SK-N-SH (cell line): ENCODE results near the gene SSX2IP.

ENCODE experiments used
- CTCF ChIP-seq: fragments of 200-600 bp; sonication (generic); IDR thresholded peaks from 2 replicates; pipeline ENCODE4 v1.6.1; 2017; ENCODE audit warnings: antibody characterized with exemption, mild to moderate bottlenecking, moderate library complexity
- EP300 ChIP-seq, 2 experiments: IDR thresholded peaks; 2 replicates each; pipeline versions ENCODE4 v1.4.0 to v1.6.1; 2012; ENCODE audit warnings: borderline replicate concordance in 1 of 2, low read depth in 1 of 2, low read length in 1 of 2
- EZH2phosphoT487 ChIP-seq: fragments of 200-600 bp; sonication (generic); IDR thresholded peaks from 2 replicates; pipeline ENCODE4 v1.6.1; 2017; ENCODE audit warnings: low read depth, mixed run types, mild to moderate bottlenecking, antibody characterized with exemption, moderate library complexity, borderline replicate concordance
- GABPA ChIP-seq: IDR thresholded peaks from 2 replicates; pipeline ENCODE4 v1.4.0; 2012; ENCODE audit warnings: low read depth, mild to moderate bottlenecking
- MXI1 ChIP-seq: IDR thresholded peaks from 2 replicates; pipeline ENCODE4 v1.6.1; 2012; ENCODE audit warnings: mild to moderate bottlenecking, low read depth, low read length, improper control_type of control experiment
- POLR2AphosphoS5 ChIP-seq: IDR thresholded peaks from 2 replicates; pipeline ENCODE4 v1.6.1; 2012; ENCODE audit warnings: low read depth, low read length
- RAD21 ChIP-seq: IDR thresholded peaks from 2 replicates; pipeline ENCODE4 v1.6.1; 2012; ENCODE audit warnings: mild to moderate bottlenecking, low read length
- RFX5 ChIP-seq: IDR thresholded peaks from 2 replicates; pipeline ENCODE4 v1.6.1; 2012; ENCODE audit warnings: mild to moderate bottlenecking, improper control_type of control experiment, low read length
- TAF1 ChIP-seq: IDR thresholded peaks from 2 replicates; pipeline ENCODE4 v1.6.1; 2012; ENCODE audit warnings: low read depth, mild to moderate bottlenecking, low read length, moderate library complexity, borderline replicate concordance
- YY1 ChIP-seq: IDR thresholded peaks from 2 replicates; pipeline ENCODE4 v1.4.0; 2012; ENCODE audit warnings: low read depth, mild to moderate bottlenecking
- TF ChIP-seq, protein P1 (sequence below): IDR thresholded peaks from 2 replicates; pipeline ENCODE4 v1.6.1; 2012; ENCODE audit warnings: mild to moderate bottlenecking, low read depth, low read length, moderate library complexity

GRCh38 chr1:84597011-84597410, 93.2 kb downstream of the SSX2IP start:
- TF ChIP-seq, protein P1, sequence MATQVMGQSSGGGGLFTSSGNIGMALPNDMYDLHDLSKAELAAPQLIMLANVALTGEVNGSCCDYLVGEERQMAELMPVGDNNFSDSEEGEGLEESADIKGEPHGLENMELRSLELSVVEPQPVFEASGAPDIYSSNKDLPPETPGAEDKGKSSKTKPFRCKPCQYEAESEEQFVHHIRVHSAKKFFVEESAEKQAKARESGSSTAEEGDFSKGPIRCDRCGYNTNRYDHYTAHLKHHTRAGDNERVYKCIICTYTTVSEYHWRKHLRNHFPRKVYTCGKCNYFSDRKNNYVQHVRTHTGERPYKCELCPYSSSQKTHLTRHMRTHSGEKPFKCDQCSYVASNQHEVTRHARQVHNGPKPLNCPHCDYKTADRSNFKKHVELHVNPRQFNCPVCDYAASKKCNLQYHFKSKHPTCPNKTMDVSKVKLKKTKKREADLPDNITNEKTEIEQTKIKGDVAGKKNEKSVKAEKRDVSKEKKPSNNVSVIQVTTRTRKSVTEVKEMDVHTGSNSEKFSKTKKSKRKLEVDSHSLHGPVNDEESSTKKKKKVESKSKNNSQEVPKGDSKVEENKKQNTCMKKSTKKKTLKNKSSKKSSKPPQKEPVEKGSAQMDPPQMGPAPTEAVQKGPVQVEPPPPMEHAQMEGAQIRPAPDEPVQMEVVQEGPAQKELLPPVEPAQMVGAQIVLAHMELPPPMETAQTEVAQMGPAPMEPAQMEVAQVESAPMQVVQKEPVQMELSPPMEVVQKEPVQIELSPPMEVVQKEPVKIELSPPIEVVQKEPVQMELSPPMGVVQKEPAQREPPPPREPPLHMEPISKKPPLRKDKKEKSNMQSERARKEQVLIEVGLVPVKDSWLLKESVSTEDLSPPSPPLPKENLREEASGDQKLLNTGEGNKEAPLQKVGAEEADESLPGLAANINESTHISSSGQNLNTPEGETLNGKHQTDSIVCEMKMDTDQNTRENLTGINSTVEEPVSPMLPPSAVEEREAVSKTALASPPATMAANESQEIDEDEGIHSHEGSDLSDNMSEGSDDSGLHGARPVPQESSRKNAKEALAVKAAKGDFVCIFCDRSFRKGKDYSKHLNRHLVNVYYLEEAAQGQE = no peak
- TF ChIP-seq EZH2phosphoT487 (no peak), RAD21 (no peak), CTCF (no peak), MXI1 (no peak), GABPA (no peak), RFX5 (no peak), EP300 (IDR thresholded peaks at IDR 0.05; ENCODE audit: borderline replicate concordance in 1 of 2, low read depth in 1 of 2, low read length in 1 of 2) (no peak), POLR2AphosphoS5 (no peak), YY1 (no peak), TAF1 (no peak)
